OCI-LY1 (cell line): ENCODE measurements around the gene CFAP61.

Experiments
- EZH2 ChIP-seq: fragments of 200-600 bp; sonication (generic), shearing (Covaris generic); IDR thresholded peaks from 2 replicates; pipeline ENCODE4 v1.8.0; 2017; ENCODE audit warnings: borderline replicate concordance, mixed run types, mild to moderate bottlenecking, antibody characterized with exemption, low read length, moderate library complexity, mixed read lengths
- TF ChIP-seq, protein P1 (sequence below): fragments of 200-600 bp; sonication (generic), shearing (Covaris generic); IDR thresholded peaks from 2 replicates; pipeline ENCODE4 v1.5.1; 2017; ENCODE audit warnings: mild to moderate bottlenecking, antibody characterized with exemption, low read length, moderate library complexity, mixed read lengths

DNA sequence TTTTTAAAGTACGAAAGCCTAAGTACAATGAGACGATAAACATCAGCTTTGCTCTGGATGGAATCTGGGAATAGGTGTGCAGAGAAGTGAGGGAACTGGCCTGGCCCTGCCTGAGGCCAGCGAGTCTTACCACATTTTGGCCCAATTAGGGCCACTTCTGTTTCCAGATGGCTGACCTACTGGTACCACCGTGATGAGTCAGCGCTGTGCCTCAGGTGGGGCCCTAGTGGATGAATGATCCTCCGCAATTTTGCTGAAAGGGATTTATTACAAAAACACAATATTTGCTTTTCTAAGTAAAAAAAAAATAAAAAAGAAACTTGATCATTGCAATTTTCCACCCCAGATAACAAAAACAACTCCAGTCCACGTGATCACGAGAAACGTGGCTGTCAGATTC is 338.1 kb downstream of the CFAP61 start:
- TF ChIP-seq, protein P1, sequence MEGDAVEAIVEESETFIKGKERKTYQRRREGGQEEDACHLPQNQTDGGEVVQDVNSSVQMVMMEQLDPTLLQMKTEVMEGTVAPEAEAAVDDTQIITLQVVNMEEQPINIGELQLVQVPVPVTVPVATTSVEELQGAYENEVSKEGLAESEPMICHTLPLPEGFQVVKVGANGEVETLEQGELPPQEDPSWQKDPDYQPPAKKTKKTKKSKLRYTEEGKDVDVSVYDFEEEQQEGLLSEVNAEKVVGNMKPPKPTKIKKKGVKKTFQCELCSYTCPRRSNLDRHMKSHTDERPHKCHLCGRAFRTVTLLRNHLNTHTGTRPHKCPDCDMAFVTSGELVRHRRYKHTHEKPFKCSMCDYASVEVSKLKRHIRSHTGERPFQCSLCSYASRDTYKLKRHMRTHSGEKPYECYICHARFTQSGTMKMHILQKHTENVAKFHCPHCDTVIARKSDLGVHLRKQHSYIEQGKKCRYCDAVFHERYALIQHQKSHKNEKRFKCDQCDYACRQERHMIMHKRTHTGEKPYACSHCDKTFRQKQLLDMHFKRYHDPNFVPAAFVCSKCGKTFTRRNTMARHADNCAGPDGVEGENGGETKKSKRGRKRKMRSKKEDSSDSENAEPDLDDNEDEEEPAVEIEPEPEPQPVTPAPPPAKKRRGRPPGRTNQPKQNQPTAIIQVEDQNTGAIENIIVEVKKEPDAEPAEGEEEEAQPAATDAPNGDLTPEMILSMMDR = no peak
- TF ChIP-seq EZH2 = no peak
